Muscle of leg (tissue), 11 donors: Measurements from ENCODE around the gene SPRR2E. TPM values are rescaled to one million over a fixed set of nuclear protein-coding genes. Genes with fewer than 3 reads are reported as not detected.
"Not testable (repeated sequence)": the region's sequence is repeated elsewhere in the genome, so short reads cannot be mapped to it uniquely, and the experiment has no call there.

Source experiments
- DNase-seq: peaks from one replicate; pipeline ENCODE4 v3.0.0; 2013
- H3K27ac ChIP-seq: one replicate; pipeline ENCODE4 v1.5.1; 2013; ENCODE audit warnings: mild to moderate bottlenecking, low read length, control low read depth
- H3K27me3 ChIP-seq: one replicate; pipeline ENCODE4 v1.6.1; 2013; ENCODE audit warnings: low read length; ENCODE audit not compliant: control insufficient read depth, insufficient read depth
- H3K36me3 ChIP-seq: one replicate; pipeline ENCODE4 v1.6.1; 2013; ENCODE audit warnings: low read length; ENCODE audit not compliant: control insufficient read depth, insufficient read depth
- H3K4me1 ChIP-seq: one replicate; pipeline ENCODE4 v1.6.1; 2013; ENCODE audit warnings: low read length; ENCODE audit not compliant: control insufficient read depth, insufficient read depth
- H3K4me3 ChIP-seq: one replicate; pipeline ENCODE4 v1.5.1; 2013; ENCODE audit warnings: low read length, control low read depth
- H3K9me3 ChIP-seq: replicated peaks from 2 replicates; pipeline ENCODE4 v1.6.1; 2013; ENCODE audit warnings: low read depth, low read length; ENCODE audit not compliant: control insufficient read depth
- WGBS: methylation state at CpG from one replicate; pipeline ENCODE4 v1.1.5; 2013; ENCODE audit warnings: missing lambda C conversion rate; ENCODE audit not compliant: insufficient coverage; 5-methylcytosine and 5-hydroxymethylcytosine counted together
- polyA plus RNA-seq, 8 donors: library from polyadenylated mRNA; unstranded; fragments of 120-200 nt; gene quantifications; one replicate each; pipeline versions ENCODE4 v1.2.1 to v1.2.3, GENCODE V29; 2013; ENCODE audit warnings: inconsistent platforms in 1 of 8, low replicate concordance in 1 of 8; ENCODE audit not compliant: insufficient read length in 8 of 8, insufficient read depth in 1 of 8
- total RNA-seq: library from RNA; stranded (reverse); fragments of 120-200 nt; gene quantifications from one replicate; pipeline ENCODE4 v1.2.4, GENCODE V29; 2013

Gene SPRR2E
- total and polyA plus RNA-seq, 9 donors: not detected

- Histone ChIP-seq H3K4me1 (peaks cover 3% of the 10 kb centered on the region), H3K27me3 (no peaks in the 10 kb centered on the region), H3K36me3 (no peaks in the 10 kb centered on the region), H3K27ac (no peak overlapping the region), H3K4me3 (no peak overlapping the region), H3K9me3 (no peaks in the 10 kb centered on the region)
- WGBS: 63% methylated on average over 2 of the region's 3 CpGs
- DNase-seq: no peak
Observed at GRCh38 chr1:153119491-153119971, 25.2 kb upstream of the SPRR2E start.

DNA sequence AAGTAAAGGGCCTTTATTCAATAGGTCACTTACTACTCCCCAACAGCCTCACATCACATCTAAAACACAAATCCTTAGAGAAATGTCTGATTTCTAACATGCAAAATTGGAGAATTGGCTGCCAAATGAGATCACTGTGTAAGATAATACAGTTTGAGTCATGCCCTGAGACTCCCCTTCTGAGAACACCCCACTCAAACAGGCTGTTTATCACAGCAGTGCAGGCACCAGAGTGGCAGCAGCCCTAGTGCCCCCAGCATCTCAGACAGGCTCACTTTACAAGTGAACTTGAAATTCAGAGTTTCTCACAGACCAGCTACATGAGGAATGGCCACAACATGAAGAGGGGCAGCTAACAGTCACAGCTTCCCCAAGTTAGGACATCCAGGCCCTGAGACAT is 20.9 kb upstream of the SPRR2E start:
- H3K27me3 ChIP-seq, H3K4me3 ChIP-seq, H3K4me1 ChIP-seq, DNase-seq, H3K36me3 ChIP-seq, H3K9me3 ChIP-seq, H3K27ac ChIP-seq: not testable (repeated sequence)

GRCh38 chr1:153113416-153113815 is 19.1 kb upstream of the SPRR2E start, which contains the start of gene SPRR2F:
TSS of gene SPRR2F (minus strand) at chr1:153113516. CDS start at chr1:153112733, 783 bp downstream.
- DNase-seq: no peak
- H3K36me3 ChIP-seq: no peaks in the 10 kb centered on the region
- 75% methylated on average over 3 of the region's 3 CpGs for WGBS
- no peaks in the 10 kb centered on the region for H3K27me3 ChIP-seq
- no peaks in the 10 kb centered on the region for H3K9me3 ChIP-seq
- H3K4me3 ChIP-seq: no peak within 1 kb of the TSS
- no peaks in the 10 kb centered on the region for H3K4me1 ChIP-seq
- H3K27ac ChIP-seq: no peak within 1 kb of the TSS

DNA sequence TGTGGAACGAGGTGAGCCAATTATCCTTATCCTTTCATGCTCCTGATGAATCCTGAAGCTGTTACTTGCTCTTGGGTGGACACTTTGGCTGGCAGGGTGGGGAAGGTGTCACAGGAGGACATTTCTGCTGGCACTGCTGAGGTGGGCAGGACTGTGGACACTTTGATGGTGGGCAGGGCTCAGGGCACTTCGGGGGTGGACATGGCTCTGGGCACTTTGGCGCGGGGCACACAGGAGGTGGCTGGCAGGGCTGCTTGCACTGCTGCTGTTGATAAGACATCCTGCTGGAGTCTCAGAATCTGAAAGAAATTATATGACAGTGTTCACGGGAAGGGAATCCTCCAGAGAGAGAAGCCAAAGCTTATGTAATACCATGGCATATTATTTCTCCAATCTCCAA is 18.1 kb upstream of the SPRR2E start:
- DNase-seq, H3K4me3 ChIP-seq, H3K27me3 ChIP-seq, H3K4me1 ChIP-seq, H3K36me3 ChIP-seq, H3K9me3 ChIP-seq, H3K27ac ChIP-seq: not testable (repeated sequence)
- no CpG with 5 or more reads among the region's 5 CpGs for WGBS

DNA sequence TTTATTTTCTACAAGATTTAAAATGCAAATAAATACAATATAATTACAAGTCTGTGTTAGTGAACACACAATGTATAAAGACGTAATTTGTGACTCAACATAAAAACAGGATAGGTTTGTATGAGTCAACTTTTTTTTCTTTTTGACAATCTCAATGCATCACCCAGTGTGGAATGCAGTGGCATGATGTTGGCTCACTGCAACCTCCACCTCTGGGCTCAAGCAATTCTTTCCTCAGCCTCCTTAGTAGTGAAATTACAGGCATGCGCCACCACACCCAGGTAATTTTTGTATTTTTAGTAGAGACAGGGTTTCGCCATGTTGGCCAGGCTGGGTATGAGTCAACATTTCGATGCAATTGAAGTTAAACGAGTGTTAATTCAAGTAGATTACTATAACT is 5.9 kb upstream of the SPRR2E start:
- Histone ChIP-seq H3K27ac (no peak overlapping the region), H3K4me3 (no peak overlapping the region), H3K9me3 (no peaks in the 10 kb centered on the region), H3K27me3 (no peaks in the 10 kb centered on the region), H3K36me3 (no peaks in the 10 kb centered on the region), H3K4me1 (no peaks in the 10 kb centered on the region)
- WGBS: no CpG with 5 or more reads among the region's 5 CpGs
- no peak for DNase-seq

GRCh38 chr1:153099461-153100045 is 5.2 kb upstream of the SPRR2E start:
- WGBS: no CpG with 5 or more reads among the region's 9 CpGs
- DNase-seq: no peak

GRCh38 chr1:153095764-153096163 is 1.4 kb upstream of the SPRR2E start:
- no peaks in the 10 kb centered on the region for H3K4me1 ChIP-seq
- no peaks in the 10 kb centered on the region for H3K27me3 ChIP-seq
- no peaks in the 10 kb centered on the region for H3K36me3 ChIP-seq
- no peak overlapping the region for H3K27ac ChIP-seq
- no peak for DNase-seq
- no peaks in the 10 kb centered on the region for H3K9me3 ChIP-seq
- H3K4me3 ChIP-seq: no peak overlapping the region

More at GRCh38 chr1:153099461-153100045, 5.2 kb upstream of the SPRR2E start:
- Histone ChIP-seq H3K36me3 (no peaks in the 10 kb centered on the region), H3K27ac (no peak overlapping the region), H3K27me3 (no peaks in the 10 kb centered on the region), H3K9me3 (no peaks in the 10 kb centered on the region), H3K4me1 (no peaks in the 10 kb centered on the region), H3K4me3 (no peak overlapping the region)

DNA sequence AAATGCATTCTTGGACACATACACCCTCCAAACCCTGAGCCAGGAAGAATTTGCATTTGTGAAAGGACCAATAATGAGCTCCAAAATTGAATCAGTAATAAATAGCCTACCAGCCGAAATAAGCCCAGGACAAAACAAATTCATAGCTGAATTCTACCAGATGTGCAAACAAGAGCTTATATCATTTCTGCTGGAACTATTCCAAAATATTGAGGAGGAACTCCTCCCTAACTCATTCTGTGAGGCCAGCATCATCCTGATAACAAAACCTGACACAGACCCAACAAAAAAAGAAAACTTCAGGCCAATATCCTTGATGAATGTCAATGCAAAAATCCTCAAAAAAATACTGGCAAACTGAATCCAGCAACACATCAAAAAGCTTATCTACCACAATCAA is 6.7 kb downstream of the SPRR2E start:
- H3K27ac ChIP-seq: no peak overlapping the region
- no peaks in the 10 kb centered on the region for H3K36me3 ChIP-seq
- WGBS: 67% methylated on average over 1 of the region's 1 CpG
- no peaks in the 10 kb centered on the region for H3K4me1 ChIP-seq
- no peak overlapping the region for H3K4me3 ChIP-seq
- H3K27me3 ChIP-seq: no peaks in the 10 kb centered on the region
- DNase-seq: peak; percentile 11
- no peaks in the 10 kb centered on the region for H3K9me3 ChIP-seq

DNA sequence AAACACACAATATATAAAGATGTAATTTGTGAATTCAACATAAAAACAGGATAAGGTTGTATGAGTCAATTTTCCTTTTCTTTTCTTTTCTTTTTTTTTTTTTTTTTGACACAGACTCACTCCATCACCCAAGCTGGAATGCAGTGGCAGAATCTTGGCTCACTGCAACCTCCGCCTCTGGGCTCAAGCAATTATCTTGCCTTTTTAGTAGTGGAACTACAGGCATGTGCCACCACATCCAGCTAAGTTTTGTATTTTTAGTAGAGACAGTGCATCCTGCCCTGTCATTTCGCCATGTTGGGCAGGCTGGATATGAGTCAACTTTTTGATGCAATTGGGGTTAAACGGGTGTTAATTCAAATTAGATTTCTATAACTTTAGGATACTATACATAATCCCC is 12.6 kb downstream of the SPRR2E start:
- WGBS: no CpG with 5 or more reads among the region's 3 CpGs
- DNase-seq: no peak
- no peaks in the 10 kb centered on the region for H3K9me3 ChIP-seq
- H3K27me3 ChIP-seq: no peaks in the 10 kb centered on the region
- no peaks in the 10 kb centered on the region for H3K4me1 ChIP-seq
- no peak overlapping the region for H3K4me3 ChIP-seq
- H3K36me3 ChIP-seq: no peaks in the 10 kb centered on the region
- no peak overlapping the region for H3K27ac ChIP-seq

GRCh38 chr1:153072806-153073726 is 21.3 kb downstream of the SPRR2E start:
- no peaks in the 10 kb centered on the region for H3K36me3 ChIP-seq
- no peak overlapping the region for H3K4me3 ChIP-seq
- no peak overlapping the region for H3K27ac ChIP-seq
- no peaks in the 10 kb centered on the region for H3K27me3 ChIP-seq
- no peaks in the 10 kb centered on the region for H3K9me3 ChIP-seq
- WGBS: no CpG with 5 or more reads among the region's 5 CpGs
- H3K4me1 ChIP-seq: no peaks in the 10 kb centered on the region
- DNase-seq: no peak
